ENCODE measurements around the gene SMYD3.

The SMYD3 gene

DNA sequence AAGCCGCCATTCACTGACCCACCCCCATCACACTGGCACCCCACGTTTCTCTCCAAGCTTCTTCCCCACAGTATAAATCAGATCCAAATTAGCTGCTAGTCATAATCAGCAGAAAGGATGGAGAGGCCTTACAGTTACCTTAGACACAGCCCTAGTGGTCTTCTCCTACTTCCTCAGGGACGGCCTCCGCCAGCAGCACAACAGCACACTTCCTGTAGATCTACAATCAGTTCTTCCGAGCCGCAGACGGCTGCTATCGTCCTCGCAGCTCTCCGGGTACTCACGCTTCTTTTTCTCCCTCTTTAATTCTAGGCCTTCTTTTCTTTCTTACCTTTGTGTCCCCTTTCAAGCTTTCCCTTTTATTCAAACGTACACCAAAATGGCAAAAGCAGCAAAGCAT, 313.5 kb downstream of the SMYD3 start (continued):
- TF ChIP-seq, protein P1, sequence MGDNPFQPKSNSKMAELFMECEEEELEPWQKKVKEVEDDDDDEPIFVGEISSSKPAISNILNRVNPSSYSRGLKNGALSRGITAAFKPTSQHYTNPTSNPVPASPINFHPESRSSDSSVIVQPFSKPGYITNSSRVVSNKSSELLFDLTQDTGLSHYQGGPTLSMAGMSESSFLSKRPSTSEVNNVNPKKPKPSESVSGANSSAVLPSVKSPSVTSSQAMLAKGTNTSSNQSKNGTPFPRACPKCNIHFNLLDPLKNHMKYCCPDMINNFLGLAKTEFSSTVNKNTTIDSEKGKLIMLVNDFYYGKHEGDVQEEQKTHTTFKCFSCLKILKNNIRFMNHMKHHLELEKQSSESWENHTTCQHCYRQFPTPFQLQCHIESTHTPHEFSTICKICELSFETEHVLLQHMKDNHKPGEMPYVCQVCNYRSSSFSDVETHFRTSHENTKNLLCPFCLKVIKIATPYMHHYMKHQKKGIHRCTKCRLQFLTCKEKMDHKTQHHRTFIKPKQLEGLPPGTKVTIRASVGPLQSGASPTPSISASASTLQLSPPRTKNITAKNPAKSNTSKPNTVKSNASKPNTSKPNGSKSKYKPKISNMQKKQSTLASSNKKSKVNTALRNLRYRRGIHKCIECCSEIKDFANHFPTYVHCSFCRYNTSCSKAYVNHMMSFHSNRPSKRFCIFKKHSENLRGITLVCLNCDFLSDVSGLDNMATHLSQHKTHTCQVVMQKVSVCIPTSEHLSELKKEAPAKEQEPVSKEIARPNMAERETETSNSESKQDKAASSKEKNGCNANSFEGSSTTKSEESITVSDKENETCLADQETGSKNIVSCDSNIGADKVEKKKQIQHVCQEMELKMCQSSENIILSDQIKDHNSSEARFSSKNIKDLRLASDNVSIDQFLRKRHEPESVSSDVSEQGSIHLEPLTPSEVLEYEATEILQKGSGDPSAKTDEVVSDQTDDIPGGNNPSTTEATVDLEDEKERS (tag by site-specific recombination; IDR thresholded peaks at IDR 0.05): no peak

DNA sequence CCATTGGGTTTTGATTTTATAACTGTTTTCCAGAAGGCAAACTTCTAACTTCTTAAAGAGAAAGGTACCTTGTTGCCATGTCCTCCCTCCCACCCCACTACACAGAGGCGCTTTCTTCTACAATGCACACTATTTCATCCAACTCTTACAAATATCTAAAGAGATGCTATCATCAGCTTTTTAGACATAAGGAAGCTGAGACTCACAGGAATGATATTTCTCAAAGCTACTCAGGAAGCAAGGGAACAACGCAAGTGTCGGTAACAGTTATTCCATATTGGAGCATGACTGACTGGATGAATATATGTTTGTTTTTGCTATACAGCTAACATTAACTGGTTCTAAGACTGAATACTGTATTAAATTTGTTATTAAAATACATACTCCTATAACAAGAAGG, 318.0 kb downstream of the SMYD3 start:
- POLR2A ChIA-PET: no interaction called here
- Histone ChIP-seq H3K9me3 (ENCODE audit: control insufficient read depth, insufficient read depth, low read depth, low read length) (no peaks in the 10 kb centered on the region), H3K27ac (ENCODE audit: extremely low read depth, low read depth, low read length) (no peak overlapping the region), H3K4me1 (ENCODE audit: control insufficient read depth, insufficient read depth, low read length) (no peaks in the 10 kb centered on the region), H3K36me3 (ENCODE audit: control insufficient read depth in 2 of 2, insufficient read depth in 1 of 2, low read length in 2 of 2) (no peaks in the 10 kb centered on the region), H3K4me3 (ENCODE audit: low read depth, low read length) (no peak overlapping the region)
- CTCF ChIA-PET: interaction anchor here (0.8 kb wide), 1 partner anchor 91 kb away, joined by 3 read pairs; no protein-coding TSS in a partner anchor
- TF ChIP-seq WT1 (tag by site-specific recombination; IDR thresholded peaks at IDR 0.05) (no peak), ZNF266 (tag by site-specific recombination; IDR thresholded peaks at IDR 0.05; ENCODE audit: low read depth) (no peak), ZNF184 (tag by site-specific recombination; IDR thresholded peaks at IDR 0.05) (no peak), ZNF214 (tag by site-specific recombination; IDR thresholded peaks at IDR 0.05; ENCODE audit: borderline replicate concordance) (no peak), GLIS2 (tag by site-specific recombination; IDR thresholded peaks at IDR 0.05) (no peak), ZFP69B (tag by site-specific recombination; IDR thresholded peaks at IDR 0.05) (no peak), TCF7L2 (IDR thresholded peaks at IDR 0.05; ENCODE audit: borderline replicate concordance, low read depth, low read length) (no peak), ZNF670 (tag by site-specific recombination; IDR thresholded peaks at IDR 0.05; ENCODE audit: low read depth) (no peak), SETDB1 (IDR thresholded peaks at IDR 0.05; ENCODE audit: insufficient read length, low read length) (no peak), ZNF555 (tag by site-specific recombination; conservative IDR thresholded peaks at IDR 0.05) (no peak), ZNF155 (tag by site-specific recombination; IDR thresholded peaks at IDR 0.05) (no peak)
- TF ChIP-seq, protein P2, sequence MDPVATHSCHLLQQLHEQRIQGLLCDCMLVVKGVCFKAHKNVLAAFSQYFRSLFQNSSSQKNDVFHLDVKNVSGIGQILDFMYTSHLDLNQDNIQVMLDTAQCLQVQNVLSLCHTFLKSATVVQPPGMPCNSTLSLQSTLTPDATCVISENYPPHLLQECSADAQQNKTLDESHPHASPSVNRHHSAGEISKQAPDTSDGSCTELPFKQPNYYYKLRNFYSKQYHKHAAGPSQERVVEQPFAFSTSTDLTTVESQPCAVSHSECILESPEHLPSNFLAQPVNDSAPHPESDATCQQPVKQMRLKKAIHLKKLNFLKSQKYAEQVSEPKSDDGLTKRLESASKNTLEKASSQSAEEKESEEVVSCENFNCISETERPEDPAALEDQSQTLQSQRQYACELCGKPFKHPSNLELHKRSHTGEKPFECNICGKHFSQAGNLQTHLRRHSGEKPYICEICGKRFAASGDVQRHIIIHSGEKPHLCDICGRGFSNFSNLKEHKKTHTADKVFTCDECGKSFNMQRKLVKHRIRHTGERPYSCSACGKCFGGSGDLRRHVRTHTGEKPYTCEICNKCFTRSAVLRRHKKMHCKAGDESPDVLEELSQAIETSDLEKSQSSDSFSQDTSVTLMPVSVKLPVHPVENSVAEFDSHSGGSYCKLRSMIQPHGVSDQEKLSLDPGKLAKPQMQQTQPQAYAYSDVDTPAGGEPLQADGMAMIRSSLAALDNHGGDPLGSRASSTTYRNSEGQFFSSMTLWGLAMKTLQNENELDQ (tag by site-specific recombination; IDR thresholded peaks at IDR 0.05; ENCODE audit: low read depth): no peak
- TF ChIP-seq, protein P3, sequence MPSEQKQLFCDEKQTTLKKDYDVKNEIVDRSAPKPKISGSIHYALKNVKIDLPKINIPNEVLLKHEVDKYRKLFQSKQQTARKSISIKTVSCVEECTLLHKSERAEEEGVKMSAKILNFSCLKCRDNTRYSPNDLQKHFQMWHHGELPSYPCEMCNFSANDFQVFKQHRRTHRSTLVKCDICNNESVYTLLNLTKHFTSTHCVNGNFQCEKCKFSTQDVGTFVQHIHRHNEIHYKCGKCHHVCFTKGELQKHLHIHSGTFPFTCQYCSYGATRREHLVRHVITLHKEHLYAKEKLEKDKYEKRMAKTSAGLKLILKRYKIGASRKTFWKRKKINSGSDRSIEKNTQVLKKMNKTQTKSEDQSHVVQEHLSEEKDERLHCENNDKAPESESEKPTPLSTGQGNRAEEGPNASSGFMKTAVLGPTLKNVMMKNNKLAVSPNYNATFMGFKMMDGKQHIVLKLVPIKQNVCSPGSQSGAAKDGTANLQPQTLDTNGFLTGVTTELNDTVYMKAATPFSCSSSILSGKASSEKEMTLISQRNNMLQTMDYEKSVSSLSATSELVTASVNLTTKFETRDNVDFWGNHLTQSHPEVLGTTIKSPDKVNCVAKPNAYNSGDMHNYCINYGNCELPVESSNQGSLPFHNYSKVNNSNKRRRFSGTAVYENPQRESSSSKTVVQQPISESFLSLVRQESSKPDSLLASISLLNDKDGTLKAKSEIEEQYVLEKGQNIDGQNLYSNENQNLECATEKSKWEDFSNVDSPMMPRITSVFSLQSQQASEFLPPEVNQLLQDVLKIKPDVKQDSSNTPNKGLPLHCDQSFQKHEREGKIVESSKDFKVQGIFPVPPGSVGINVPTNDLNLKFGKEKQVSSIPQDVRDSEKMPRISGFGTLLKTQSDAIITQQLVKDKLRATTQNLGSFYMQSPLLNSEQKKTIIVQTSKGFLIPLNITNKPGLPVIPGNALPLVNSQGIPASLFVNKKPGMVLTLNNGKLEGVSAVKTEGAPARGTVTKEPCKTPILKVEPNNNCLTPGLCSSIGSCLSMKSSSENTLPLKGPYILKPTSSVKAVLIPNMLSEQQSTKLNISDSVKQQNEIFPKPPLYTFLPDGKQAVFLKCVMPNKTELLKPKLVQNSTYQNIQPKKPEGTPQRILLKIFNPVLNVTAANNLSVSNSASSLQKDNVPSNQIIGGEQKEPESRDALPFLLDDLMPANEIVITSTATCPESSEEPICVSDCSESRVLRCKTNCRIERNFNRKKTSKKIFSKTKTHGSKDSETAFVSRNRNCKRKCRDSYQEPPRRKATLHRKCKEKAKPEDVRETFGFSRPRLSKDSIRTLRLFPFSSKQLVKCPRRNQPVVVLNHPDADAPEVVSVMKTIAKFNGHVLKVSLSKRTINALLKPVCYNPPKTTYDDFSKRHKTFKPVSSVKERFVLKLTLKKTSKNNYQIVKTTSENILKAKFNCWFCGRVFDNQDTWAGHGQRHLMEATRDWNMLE (tag by site-specific recombination; conservative IDR thresholded peaks at IDR 0.05; ENCODE audit: low read depth): no peak
- TF ChIP-seq, protein P4, sequence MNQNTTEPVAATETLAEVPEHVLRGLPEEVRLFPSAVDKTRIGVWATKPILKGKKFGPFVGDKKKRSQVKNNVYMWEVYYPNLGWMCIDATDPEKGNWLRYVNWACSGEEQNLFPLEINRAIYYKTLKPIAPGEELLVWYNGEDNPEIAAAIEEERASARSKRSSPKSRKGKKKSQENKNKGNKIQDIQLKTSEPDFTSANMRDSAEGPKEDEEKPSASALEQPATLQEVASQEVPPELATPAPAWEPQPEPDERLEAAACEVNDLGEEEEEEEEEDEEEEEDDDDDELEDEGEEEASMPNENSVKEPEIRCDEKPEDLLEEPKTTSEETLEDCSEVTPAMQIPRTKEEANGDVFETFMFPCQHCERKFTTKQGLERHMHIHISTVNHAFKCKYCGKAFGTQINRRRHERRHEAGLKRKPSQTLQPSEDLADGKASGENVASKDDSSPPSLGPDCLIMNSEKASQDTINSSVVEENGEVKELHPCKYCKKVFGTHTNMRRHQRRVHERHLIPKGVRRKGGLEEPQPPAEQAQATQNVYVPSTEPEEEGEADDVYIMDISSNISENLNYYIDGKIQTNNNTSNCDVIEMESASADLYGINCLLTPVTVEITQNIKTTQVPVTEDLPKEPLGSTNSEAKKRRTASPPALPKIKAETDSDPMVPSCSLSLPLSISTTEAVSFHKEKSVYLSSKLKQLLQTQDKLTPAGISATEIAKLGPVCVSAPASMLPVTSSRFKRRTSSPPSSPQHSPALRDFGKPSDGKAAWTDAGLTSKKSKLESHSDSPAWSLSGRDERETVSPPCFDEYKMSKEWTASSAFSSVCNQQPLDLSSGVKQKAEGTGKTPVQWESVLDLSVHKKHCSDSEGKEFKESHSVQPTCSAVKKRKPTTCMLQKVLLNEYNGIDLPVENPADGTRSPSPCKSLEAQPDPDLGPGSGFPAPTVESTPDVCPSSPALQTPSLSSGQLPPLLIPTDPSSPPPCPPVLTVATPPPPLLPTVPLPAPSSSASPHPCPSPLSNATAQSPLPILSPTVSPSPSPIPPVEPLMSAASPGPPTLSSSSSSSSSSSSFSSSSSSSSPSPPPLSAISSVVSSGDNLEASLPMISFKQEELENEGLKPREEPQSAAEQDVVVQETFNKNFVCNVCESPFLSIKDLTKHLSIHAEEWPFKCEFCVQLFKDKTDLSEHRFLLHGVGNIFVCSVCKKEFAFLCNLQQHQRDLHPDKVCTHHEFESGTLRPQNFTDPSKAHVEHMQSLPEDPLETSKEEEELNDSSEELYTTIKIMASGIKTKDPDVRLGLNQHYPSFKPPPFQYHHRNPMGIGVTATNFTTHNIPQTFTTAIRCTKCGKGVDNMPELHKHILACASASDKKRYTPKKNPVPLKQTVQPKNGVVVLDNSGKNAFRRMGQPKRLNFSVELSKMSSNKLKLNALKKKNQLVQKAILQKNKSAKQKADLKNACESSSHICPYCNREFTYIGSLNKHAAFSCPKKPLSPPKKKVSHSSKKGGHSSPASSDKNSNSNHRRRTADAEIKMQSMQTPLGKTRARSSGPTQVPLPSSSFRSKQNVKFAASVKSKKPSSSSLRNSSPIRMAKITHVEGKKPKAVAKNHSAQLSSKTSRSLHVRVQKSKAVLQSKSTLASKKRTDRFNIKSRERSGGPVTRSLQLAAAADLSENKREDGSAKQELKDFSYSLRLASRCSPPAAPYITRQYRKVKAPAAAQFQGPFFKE (tag by site-specific recombination; IDR thresholded peaks at IDR 0.05; ENCODE audit: borderline replicate concordance): no peak
- TF ChIP-seq, protein P5, sequence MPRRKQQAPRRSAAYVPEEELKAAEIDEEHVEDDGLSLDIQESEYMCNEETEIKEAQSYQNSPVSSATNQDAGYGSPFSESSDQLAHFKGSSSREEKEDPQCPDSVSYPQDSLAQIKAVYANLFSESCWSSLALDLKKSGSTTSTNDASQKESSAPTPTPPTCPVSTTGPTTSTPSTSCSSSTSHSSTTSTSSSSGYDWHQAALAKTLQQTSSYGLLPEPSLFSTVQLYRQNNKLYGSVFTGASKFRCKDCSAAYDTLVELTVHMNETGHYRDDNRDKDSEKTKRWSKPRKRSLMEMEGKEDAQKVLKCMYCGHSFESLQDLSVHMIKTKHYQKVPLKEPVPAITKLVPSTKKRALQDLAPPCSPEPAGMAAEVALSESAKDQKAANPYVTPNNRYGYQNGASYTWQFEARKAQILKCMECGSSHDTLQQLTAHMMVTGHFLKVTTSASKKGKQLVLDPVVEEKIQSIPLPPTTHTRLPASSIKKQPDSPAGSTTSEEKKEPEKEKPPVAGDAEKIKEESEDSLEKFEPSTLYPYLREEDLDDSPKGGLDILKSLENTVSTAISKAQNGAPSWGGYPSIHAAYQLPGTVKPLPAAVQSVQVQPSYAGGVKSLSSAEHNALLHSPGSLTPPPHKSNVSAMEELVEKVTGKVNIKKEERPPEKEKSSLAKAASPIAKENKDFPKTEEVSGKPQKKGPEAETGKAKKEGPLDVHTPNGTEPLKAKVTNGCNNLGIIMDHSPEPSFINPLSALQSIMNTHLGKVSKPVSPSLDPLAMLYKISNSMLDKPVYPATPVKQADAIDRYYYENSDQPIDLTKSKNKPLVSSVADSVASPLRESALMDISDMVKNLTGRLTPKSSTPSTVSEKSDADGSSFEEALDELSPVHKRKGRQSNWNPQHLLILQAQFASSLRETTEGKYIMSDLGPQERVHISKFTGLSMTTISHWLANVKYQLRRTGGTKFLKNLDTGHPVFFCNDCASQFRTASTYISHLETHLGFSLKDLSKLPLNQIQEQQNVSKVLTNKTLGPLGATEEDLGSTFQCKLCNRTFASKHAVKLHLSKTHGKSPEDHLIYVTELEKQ (tag by site-specific recombination; IDR thresholded peaks at IDR 0.05; ENCODE audit: borderline replicate concordance): no peak
